SK-MEL-5 (cell line): ENCODE results near the gene CELA2A. TPM values are rescaled to one million over a fixed set of nuclear protein-coding genes. Genes with fewer than 3 reads are reported as not detected.
A peak's percentile ranks its signal among the peaks of the same experiment; 100 is the strongest.

Experiments used
- DNase-seq: peaks from one replicate; pipeline ENCODE4 v3.0.0-alpha.2; 2016; ENCODE audit warnings: low read depth, low spot score
- in situ Hi-C: cut with HindIII; loops from 2 replicates; pipeline ENCODE4 v1.10.0; 2016; ENCODE audit warnings: low sequenced_read_pairs, high pct_unique_total_duplicates, low pct_unique_long_range_greater_than_20kb
- polyA plus RNA-seq, 2 experiments: library from polyadenylated mRNA; depleted of rRNA; stranded (reverse); fragments of >200 nt; gene quantifications; 2 replicates each; pipeline ENCODE4 v1.2.3, GENCODE V29; 2015
- total RNA-seq: library from RNA; depleted of rRNA; stranded (reverse); fragments of >200 nt; shearing (Covaris generic); gene quantifications from 2 replicates; pipeline ENCODE4 v1.2.3, GENCODE V29; 2014; rRNA removed

Gene CELA2A
- not detected in 2 replicates for total RNA-seq
- polyA plus RNA-seq (2015; cell fraction: cytosol; rRNA removed) = not detected in 2 replicates
- polyA plus RNA-seq (2015; cell fraction: nucleus; rRNA removed) = not detected in 2 replicates

- no peak for DNase-seq
- in situ Hi-C loops = no loop called here
Measured at GRCh38 chr1:15456313-15456954, at the start of gene CELA2A. CELA2A (plus strand) TSS chr1:15456732; CDS start chr1:15456754, 22 bp downstream.

GRCh38 chr1:15407580-15407979 is 49.0 kb upstream of the CELA2A start:
- DNase-seq = no peak
- in situ Hi-C loops = no loop called here

GRCh38 chr1:15408890-15409387 is 47.6 kb upstream of the CELA2A start:
- DNase-seq = no peak
- in situ Hi-C loops = no loop called here

- in situ Hi-C loops = no loop called here
- DNase-seq = peak; percentile 76
Measured at GRCh38 chr1:15409388-15410222, 46.9 kb upstream of the CELA2A start, which contains the start of gene EFHD2. EFHD2 (plus strand) TSS chr1:15409888; CDS start chr1:15409972, 84 bp downstream.

DNA sequence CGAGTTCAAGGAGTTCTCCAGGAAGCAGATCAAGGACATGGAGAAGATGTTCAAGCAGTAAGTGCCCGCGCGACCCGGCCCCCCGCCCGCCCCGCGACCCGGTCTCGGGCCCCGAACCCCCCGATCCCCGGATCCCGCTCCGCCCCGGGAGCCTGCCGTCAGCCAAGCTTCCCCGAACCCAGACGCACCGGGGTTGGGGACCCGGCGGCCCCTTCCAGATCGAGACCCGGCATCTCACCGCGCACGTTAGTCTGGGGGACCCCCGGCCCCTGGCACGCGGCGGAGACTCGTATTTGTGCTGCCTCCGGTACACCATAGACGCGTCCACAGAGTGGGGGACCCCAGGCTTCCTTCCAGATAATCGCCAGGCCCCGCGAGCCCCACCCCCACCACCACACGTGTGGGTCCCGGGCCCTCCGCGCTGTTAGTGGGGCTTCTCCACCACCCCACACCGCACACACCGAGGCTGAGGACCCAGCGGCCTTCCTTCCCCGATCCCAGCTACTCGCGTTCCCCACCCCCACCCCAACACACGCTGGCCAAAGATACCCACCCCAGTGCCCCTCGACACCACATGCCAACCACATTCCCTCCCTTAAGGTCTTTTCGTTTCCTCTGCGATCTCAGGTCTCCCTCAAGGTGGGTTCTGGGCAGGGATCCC is 46.2 kb upstream of the CELA2A start:
- in situ Hi-C loops = no loop called here
- DNase-seq = no peak

DNA sequence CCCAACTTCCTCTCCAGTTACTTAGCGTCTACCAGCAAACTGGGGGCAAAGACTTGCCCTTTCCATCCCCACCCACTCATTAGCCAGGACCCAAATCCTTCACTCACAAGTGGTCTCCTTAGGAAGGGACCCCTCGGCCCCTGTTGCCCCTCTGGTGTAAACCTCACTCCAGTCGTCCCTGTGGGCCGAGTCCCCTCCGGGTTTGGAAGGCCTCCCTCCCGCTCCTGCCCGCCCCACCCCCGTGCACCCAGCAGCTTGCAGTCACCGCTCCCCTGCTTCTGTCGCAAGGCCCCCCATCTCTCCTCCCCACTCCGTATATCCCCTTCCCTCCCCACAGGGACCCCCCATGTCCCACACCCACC is 45.7 kb upstream of the CELA2A start:
- DNase-seq = no peak
- in situ Hi-C loops = no loop called here

GRCh38 chr1:15411593-15412137 is 44.9 kb upstream of the CELA2A start:
- no peak for DNase-seq
- in situ Hi-C loops = no loop called here

DNA sequence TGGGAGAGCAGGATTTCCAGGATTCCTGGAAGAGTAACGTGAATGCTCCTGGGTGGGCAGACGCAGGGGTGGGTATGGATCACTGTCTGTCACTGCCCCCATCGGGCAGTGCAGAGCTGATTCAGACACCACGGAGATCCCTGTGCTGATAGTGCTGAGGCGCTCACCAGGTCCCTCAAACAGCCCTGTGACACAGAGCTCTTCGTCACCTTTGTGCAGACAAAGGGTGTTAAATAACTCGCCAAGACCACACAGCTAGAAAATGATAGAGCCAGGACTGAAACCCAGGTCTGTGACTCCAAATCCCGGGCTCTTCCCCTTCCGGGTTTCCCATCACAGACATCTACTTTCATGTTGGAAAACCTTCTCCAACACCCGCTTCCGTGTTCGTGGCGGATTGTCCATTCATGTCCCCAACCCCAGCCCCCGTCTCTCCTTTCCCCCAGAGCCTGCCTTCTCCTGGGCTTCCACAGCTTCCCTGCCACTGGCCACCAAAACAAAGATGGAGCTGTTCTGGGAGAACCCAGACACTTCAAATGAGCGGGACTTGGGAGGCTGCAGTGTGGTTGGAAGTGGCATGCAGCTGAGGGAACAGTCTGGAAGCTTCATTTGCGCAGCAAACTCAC is 44.2 kb upstream of the CELA2A start:
- DNase-seq = no peak
- in situ Hi-C loops = no loop called here

- DNase-seq = no peak
- in situ Hi-C loops = no loop called here
Measured at GRCh38 chr1:15412843-15413242, 43.7 kb upstream of the CELA2A start.

- DNase-seq = no peak
- in situ Hi-C loops = no loop called here
Measured at GRCh38 chr1:15413563-15414444, 42.7 kb upstream of the CELA2A start.

- in situ Hi-C loops = no loop called here
- DNase-seq = no peak
Measured at GRCh38 chr1:15414445-15414983, 42.0 kb upstream of the CELA2A start.

DNA sequence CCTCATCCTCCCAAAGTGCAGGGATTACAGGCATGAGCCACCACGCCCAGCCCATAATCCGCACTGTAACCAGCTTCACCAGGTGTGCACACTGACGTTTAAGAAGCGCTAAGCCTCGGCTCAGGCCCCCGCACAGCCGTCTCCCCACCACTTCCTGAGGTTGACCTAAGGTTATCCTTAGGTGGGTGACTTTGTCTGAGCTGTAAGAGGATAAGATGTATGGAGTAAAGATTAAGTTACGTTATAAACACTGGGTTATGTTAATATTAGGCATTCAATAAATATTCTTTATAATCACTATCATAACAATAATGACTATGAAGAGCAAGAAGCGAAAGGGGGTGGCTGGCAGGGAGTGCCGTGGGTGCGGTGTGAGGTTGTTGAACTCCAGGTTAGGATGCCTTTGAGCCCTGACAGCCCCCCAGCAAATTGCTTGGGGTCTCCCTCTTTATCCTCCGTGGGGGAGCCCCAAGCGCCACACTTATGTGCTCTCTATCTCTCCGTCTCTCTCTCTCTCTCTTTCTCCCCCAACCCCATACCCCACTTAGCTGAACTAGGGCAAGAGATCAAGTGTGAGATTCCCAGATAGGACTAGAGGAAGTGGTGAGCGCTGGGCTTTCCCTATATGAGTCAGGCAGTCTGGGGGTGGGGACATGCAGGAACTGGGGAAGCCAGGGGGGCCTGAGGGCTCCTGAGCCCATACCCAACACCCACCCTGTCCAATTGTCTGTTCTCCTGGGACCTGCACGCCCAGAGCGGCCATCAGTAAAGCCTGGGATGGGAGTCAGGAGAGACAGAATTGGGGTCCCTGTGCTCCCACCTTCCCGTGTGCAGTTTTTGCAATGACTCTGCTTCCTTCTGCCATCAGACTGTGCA is 39.2 kb upstream of the CELA2A start:
- no peak for DNase-seq
- in situ Hi-C loops = no loop called here

DNA sequence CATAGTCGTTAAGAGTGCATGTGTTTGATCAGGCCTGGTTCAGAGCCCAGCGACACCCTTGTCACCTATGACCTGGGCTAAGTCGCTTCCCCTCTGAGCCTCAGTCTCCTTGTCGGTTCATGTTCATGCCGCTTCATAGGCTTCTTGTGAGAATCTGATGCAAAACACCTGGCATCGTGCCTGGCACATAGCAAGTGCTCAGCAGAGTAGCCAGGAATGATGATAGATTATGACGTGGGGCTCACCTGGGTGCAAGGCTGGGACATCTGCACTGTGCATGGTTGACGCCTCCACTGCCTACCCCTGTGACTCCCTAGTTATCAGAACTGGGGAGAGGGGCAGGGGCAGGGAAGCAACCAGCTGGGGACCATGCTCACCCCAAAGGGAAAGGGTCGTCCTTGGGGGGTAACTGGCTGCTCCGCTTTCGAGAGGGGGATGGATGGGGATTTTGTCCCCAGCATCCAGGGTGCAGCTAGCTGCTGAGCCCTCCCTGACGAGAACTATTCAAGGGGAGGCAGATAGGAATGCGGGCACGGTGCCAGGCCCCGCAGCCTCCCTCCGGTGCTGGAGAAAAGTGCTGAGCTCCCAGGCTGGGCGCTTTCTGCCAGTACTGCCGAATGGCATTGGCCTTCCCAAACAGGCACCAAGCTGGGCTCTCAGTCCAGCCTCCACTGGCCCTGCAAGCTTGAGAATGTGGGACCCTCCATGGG is 37.6 kb upstream of the CELA2A start:
- in situ Hi-C loops = no loop called here
- DNase-seq = no peak

DNA sequence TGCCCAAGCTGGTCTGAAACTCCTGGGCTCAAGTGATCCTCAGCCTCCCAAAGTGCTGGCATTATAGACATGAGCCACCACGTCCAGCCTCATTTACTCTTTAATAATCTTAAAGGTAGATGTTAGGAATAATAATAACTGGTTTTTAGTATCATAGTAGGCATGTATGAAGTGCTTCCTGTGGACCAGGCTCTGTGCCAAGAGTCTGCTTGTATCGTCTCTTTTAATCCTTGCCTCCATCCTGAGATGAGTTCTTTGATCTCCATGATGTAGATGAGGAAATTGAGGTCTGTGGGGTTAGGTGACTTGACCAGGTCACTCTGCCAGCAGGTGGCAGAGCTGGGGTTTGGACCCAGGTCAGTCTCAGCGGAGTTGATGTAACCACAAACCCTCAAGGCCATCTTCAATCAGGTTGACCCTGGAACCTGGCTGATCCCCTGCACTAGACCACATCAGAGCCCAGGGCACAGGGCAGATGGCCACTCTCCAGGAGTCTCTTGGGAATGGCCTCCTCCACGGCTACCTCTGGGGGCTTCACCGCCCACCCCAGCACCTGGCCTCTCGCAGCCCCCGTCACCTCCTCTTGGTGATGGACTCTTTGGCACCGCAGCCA is 35.6 kb upstream of the CELA2A start:
- in situ Hi-C loops = no loop called here

DNA sequence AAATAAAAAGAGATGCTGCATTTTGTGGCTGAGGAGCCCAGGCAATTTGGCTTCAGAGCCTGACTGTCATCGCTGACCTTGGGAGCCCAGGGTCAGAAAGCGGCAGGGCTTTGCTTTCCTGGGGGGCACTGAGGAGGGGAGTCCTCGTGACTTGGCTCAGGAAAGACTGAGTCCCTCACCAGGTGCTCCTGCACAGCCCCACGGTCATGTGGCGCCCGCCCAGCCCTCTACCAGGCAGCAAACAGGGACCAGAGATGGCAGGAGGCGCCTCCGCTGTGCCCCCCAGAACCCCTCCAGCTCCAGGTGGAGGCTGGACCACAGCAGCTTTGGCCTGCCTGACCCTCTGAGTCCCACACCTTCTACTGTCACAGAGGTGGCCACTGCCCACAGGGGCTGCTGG is 33.7 kb upstream of the CELA2A start:
- in situ Hi-C loops = no loop called here
- no peak for DNase-seq

More for the DNA sequence above, 35.6 kb upstream of the CELA2A start:
- DNase-seq = no peak
